CD4-positive, alpha-beta T cell (primary cell): ENCODE measurements around the gene EDRF1. TPM values are rescaled to one million over a fixed set of nuclear protein-coding genes. Genes with fewer than 3 reads are reported as not detected.

Source experiments
- ATAC-seq: fragments of 200-7000 bp; cut with Tn5 transposase; one replicate; pipeline ENCODE4 v1.10.0; 2022; ENCODE audit warnings: mild to moderate bottlenecking; ENCODE audit not compliant: poor library complexity
- CTCF ChIA-PET: fragments of 350-600 bp; sonication (Branson Sonifier 250); formaldehyde crosslinking; loops from one replicate; lab custom pipeline; 2021; ENCODE audit warnings: antibody characterized with exemption, inconsistent platforms; lab: Charles Lee
- POLR2A ChIA-PET: fragments of 350-600 bp; sonication (Branson Sonifier 250); formaldehyde crosslinking; loops from one replicate; lab custom pipeline; 2021; ENCODE audit warnings: antibody characterized with exemption, inconsistent platforms; lab: Charles Lee
- DNase-seq, 14 experiments: peaks; one replicate each; pipeline ENCODE4 v3.0.0-alpha.2; 2013 to 2020; ENCODE audit warnings: mixed read lengths in 2 of 14
- H3K27ac ChIP-seq, 2 donors: one replicate each; pipeline versions ENCODE4 v1.5.1 to v1.7.0; 2013; ENCODE audit warnings: low read length in 2 of 2, low read depth in 1 of 2, mild to moderate bottlenecking in 1 of 2
- H3K27me3 ChIP-seq, 2 experiments: 1 replicate in 1 of 2; 2 replicates in 1 of 2; pipeline versions ENCODE4 v1.6.1 to v1.7.0; 2013; ENCODE audit warnings: low read length in 2 of 2, control low read depth in 1 of 2, mild to moderate bottlenecking in 1 of 2, moderate library complexity in 1 of 2; ENCODE audit not compliant: insufficient read depth in 2 of 2, control insufficient read depth in 1 of 2
- H3K36me3 ChIP-seq: one replicate; pipeline ENCODE4 v1.6.1; 2013; ENCODE audit warnings: low read length, control low read depth; ENCODE audit not compliant: insufficient read depth
- H3K4me1 ChIP-seq: one replicate; pipeline ENCODE4 v1.6.1; 2013; ENCODE audit warnings: low read length, control low read depth; ENCODE audit not compliant: insufficient read depth
- H3K4me3 ChIP-seq: one replicate; pipeline ENCODE4 v1.5.1; 2013; ENCODE audit warnings: mild to moderate bottlenecking, low read length, moderate library complexity
- H3K9me3 ChIP-seq, 2 experiments: 1 replicate in 1 of 2; 2 replicates in 1 of 2; pipeline versions ENCODE4 v1.6.1 to v1.7.0; 2013; ENCODE audit warnings: low read length in 2 of 2, mild to moderate bottlenecking in 2 of 2, control low read depth in 1 of 2, moderate library complexity in 1 of 2; ENCODE audit not compliant: control insufficient read depth in 1 of 2, insufficient read depth in 1 of 2
- H3K27ac Mint-ChIP-seq: one replicate; pipeline ENCODE4 v1.8.0; 2020; ENCODE audit warnings: mixed read lengths
- H3K27me3 Mint-ChIP-seq: one replicate; pipeline ENCODE4 v1.8.0; 2021; ENCODE audit warnings: mixed read lengths
- H3K36me3 Mint-ChIP-seq: one replicate; pipeline ENCODE4 v1.8.0; 2021; ENCODE audit warnings: low read depth, mixed read lengths
- H3K4me1 Mint-ChIP-seq: one replicate; pipeline ENCODE4 v1.8.0; 2021; ENCODE audit warnings: low read depth, mixed read lengths
- H3K4me3 Mint-ChIP-seq: one replicate; pipeline ENCODE4 v1.8.0; 2020; ENCODE audit warnings: mild to moderate bottlenecking, mixed read lengths
- H3K9me3 Mint-ChIP-seq: one replicate; pipeline ENCODE4 v1.8.0; 2020; ENCODE audit warnings: mixed read lengths
- CTCF ChIP-seq: fragments of 200-600 bp; IDR thresholded peaks from one replicate; pipeline ENCODE4 v1.8.0; 2022; ENCODE audit warnings: antibody characterized with exemption, mild to moderate bottlenecking
- intact Hi-C, 2 experiments: fragments of 100-400 bp; cut with DNase I in 1 of 2; cut with micrococcal nuclease in 1 of 2; formaldehyde crosslinking; loops; one replicate each; pipeline versions ENCODE4 v1.15.1 to v1.9.0; 2023 to 2025; cut with DNase I, micrococcal nuclease
- total RNA-seq, 174 experiments: library from RNA in 2 of 174; stranded (reverse) in 2 of 174; gene quantifications; one replicate each; pipeline ENCODE4 v1.2.3 and lab custom pipeline; 2021 to 2026

The EDRF1 gene
- total RNA-seq, 2 experiments from 2014 or later = 39.0 to 39.8 TPM

- Mint-ChIP-seq H3K9me3 (no peaks in the 10 kb centered on the region), H3K4me1 (no peaks in the 10 kb centered on the region), H3K27me3 (peaks cover 6% of the 10 kb centered on the region), H3K27ac (no peak overlapping the region), H3K36me3 (no peaks in the 10 kb centered on the region), H3K4me3 (no peak overlapping the region)
- DNase-seq (no peak), ATAC-seq (no peak)
- no peak for TF ChIP-seq CTCF
- intact Hi-C loops = no loop called here
- Histone ChIP-seq H3K4me3 (no peak overlapping the region), H3K27me3 (peaks cover 0 to 2% of the 10 kb centered on the region in 2 experiments), H3K9me3 (peaks cover 0 to 4% of the 10 kb centered on the region in 2 experiments), H3K36me3 (no peaks in the 10 kb centered on the region), H3K27ac (no peak overlapping the region), H3K4me1 (no peaks in the 10 kb centered on the region)
- ChIA-PET CTCF (no interaction called here), POLR2A (no interaction called here)
Measured at GRCh38 chr10:125699562-125700143, 19.9 kb upstream of the EDRF1 start.

GRCh38 chr10:125700355-125700911 is 19.1 kb upstream of the EDRF1 start:
- intact Hi-C loops = no loop called here
- no peak overlapping the region for H3K27ac ChIP-seq
- ATAC-seq = no peak

More at GRCh38 chr10:125700355-125700911, 19.1 kb upstream of the EDRF1 start:
- H3K4me3 ChIP-seq = no peak overlapping the region
- H3K9me3 Mint-ChIP-seq = no peaks in the 10 kb centered on the region
- TF ChIP-seq CTCF = no peak
- no peak for DNase-seq
- no peak overlapping the region for H3K27ac Mint-ChIP-seq
- CTCF ChIA-PET = no interaction called here
- no peaks in the 10 kb centered on the region for H3K36me3 ChIP-seq
- POLR2A ChIA-PET = no interaction called here
- peaks cover 2% of the 10 kb centered on the region for H3K27me3 Mint-ChIP-seq
- no peaks in the 10 kb centered on the region for H3K4me1 ChIP-seq
- no peaks in the 10 kb centered on the region for H3K36me3 Mint-ChIP-seq
- peaks cover 0 to 2% of the 10 kb centered on the region in 2 experiments for H3K27me3 ChIP-seq
- H3K4me1 Mint-ChIP-seq = no peaks in the 10 kb centered on the region
- H3K4me3 Mint-ChIP-seq = no peak overlapping the region
- peaks cover 0 to 4% of the 10 kb centered on the region in 2 experiments for H3K9me3 ChIP-seq
